ENCODE data around the gene WDR88. TPM values are rescaled to one million over a fixed set of nuclear protein-coding genes. Genes with fewer than 3 reads are reported as not detected.
"Not testable (repeated sequence)": the region's sequence is repeated elsewhere in the genome, so short reads cannot be mapped to it uniquely, and the experiment has no call there.

WDR88 gene
- total RNA-seq (2014; rRNA removed; shearing (Covaris generic)): not detected in 2 replicates

DNA sequence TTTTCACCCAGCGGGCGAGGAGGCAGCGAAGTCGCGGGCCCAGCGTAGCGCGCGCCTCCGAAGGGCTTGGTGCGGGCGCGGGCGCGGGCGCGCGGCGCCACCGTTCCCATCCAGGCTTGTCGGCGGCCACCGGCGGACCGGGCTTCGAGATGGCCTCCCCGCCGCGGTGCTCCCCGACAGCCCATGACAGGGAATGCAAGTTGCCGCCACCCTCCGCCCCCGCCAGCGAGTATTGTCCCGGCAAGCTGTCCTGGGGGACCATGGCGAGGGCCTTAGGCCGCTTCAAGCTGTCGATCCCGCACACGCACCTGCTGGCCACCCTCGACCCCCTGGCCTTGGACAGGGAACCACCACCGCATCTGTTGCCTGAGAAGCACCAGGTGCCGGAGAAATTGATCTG is at the start of gene WDR88:
TSS of gene WDR88 (plus strand) at position 94 of the 400 bp plus-strand sequence. CDS start at position 150, 56 bp downstream.
- DNase-seq (ENCODE audit: low read depth): no peak

DNA sequence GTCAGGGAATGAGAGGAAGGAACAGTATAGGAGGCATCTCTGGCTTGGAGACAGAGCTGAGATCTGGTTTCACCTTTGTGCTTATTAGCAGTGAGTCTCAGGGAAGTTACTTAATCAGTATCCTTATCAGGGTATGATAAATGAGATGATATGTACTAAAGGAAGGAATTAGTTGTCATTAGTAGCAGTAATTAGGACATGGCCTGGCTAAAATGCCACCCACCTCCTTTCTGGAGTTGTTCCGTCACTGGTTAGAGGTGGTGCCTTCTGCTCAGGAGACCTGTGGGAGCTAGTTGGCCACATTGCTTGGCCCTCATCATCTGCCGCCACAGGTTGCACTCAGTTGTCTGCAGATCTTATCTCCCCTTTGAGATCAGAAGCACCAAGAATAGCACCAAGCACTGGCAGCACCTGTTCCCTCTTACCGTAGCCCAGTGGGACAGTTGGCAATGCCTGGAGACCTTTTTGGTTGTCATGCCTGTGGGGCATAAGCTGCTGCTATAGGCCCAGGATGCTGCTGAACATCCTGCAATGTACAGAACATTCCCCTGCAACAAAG is 46.3 kb upstream of the WDR88 start:
- DNase-seq (ENCODE audit: low read depth): no peak

GRCh38 chr19:33086955-33087354 is 45.0 kb upstream of the WDR88 start:
- no peak for DNase-seq (ENCODE audit: low read depth)

DNA sequence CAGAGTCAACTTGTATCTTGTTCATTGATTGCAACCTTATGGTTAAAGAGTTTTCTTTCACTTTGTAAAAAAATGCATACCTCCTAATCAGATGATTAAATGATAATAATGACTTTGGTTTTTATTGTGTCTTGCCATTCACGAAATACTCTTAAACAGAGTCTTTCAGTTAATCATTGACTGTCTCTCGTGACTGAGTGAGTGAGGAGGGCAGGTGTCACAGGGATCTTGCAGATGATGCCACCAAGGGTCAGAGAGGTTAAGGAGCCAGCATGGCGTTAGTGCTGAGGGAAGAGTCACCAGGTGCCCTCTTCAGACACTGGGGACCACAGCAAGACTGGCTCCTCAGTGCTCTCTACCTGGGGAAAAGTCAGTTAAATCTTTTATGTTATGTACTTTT is 42.9 kb upstream of the WDR88 start:
- DNase-seq (ENCODE audit: low read depth): no peak

- DNase-seq (ENCODE audit: low read depth): no peak
These were observed 41.7 kb upstream of the WDR88 start for GRCh38 chr19:33090179-33090578.

DNA sequence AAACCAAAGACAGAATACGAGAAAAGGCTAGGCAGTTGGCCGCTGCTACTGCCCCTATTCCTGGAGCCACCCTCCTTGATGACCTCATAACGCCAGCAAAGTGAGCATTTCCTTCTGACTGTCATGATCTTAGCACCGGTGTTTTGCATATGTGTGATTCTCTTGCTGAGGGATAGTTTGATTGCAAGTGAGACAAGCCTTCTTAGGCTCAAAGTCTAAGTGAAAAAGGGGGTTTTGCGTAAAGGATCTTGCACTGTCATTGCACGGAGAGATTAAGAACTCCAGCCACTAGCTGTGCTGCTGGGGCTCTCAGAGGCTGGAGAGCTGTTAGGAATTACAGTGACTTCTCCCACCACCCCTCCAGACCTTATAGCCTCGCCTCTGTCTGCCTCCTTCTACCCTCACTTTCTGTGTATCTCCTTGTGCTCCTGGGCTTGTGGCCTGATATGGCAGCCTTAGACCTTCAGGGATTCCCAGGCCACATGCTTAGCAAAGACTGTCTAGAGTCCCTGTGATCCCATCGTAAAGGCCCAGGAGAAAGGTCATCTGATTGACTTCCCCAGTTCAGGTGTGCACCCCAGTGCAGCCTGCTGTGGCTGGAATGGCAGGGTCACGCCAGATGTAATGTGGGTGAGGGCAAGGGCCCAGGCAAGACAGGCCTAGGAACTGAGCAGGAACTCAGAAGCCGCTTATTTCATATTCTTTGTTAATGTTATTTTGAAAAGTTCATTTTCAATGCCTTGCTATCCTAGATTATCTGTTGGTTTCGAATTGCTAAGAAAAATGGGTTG is 38.3 kb upstream of the WDR88 start:
- no peak for DNase-seq (ENCODE audit: low read depth)

GRCh38 chr19:33094436-33095067 is 37.4 kb upstream of the WDR88 start:
- DNase-seq (ENCODE audit: low read depth): no peak

GRCh38 chr19:33096005-33096404 is 35.9 kb upstream of the WDR88 start:
- no peak for DNase-seq (ENCODE audit: low read depth)

GRCh38 chr19:33098055-33098534 is 33.8 kb upstream of the WDR88 start:
- DNase-seq (ENCODE audit: low read depth): peak; percentile 49

- no peak for DNase-seq (ENCODE audit: low read depth)
These were observed 30.8 kb upstream of the WDR88 start for GRCh38 chr19:33100894-33101644.

GRCh38 chr19:33102893-33103292 is 29.0 kb upstream of the WDR88 start:
- no peak for DNase-seq (ENCODE audit: low read depth)

GRCh38 chr19:33108161-33108560 is 23.8 kb upstream of the WDR88 start:
- no peak for DNase-seq (ENCODE audit: low read depth)

- DNase-seq (ENCODE audit: low read depth): peak; percentile 27
These were observed 21.6 kb upstream of the WDR88 start for GRCh38 chr19:33110137-33110910.

DNA sequence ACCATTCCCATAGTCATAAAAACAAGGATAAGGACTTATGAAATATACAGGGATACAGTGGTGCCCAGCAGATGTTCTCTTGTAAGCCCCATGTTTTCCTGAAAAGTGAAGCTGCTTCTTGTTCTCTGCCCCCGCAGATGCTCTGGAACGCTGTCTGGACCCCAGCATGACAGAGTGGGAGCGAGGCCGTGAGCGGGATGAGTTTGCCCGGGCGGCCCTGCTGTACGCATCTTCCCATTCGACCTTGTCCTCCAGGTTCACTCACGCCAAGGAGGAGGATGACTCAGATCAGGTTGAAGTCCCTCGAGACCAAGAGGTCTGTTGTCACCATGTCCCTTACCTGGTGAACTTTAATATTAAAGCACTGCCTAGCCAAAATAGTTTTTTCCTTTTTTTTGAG is 20.3 kb upstream of the WDR88 start:
- no peak for DNase-seq (ENCODE audit: low read depth)

- DNase-seq (ENCODE audit: low read depth): no peak
These were observed 17.6 kb upstream of the WDR88 start for GRCh38 chr19:33114312-33114711.

DNA sequence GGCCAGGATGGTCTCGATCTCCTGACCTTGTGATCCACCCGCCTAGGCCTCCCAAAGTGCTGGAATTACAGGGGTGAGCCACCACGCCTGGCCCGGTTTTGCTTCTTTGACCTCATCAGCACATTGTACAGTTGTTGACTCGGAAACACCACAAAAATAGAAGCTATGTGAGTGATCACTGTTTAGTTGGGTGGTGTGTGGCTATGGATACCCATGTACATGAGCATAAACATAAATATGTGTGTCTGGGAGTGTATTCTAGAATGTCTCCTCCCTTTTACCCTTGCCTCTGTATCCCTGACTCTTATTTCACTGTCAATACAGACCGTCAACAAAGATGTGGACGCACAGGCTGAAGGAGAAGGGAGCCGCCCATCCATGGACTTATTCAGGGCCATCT is 14.4 kb upstream of the WDR88 start:
- no peak for DNase-seq (ENCODE audit: low read depth)

- no peak for DNase-seq (ENCODE audit: low read depth)
These were observed 13.3 kb upstream of the WDR88 start for GRCh38 chr19:33118643-33119042.

GRCh38 chr19:33124207-33125098 is 7.5 kb upstream of the WDR88 start:
- DNase-seq (ENCODE audit: low read depth): no peak

- DNase-seq (ENCODE audit: low read depth): peak; percentile 58
These were observed 6.0 kb upstream of the WDR88 start for GRCh38 chr19:33125929-33126388.

GRCh38 chr19:33126712-33127111 is 5.2 kb upstream of the WDR88 start:
- DNase-seq (ENCODE audit: low read depth): not testable (repeated sequence)

Measured in M059J (cell line).